K562 (cell line): ENCODE measurements around the gene DPCD. TPM values are rescaled to one million over a fixed set of nuclear protein-coding genes. Genes with fewer than 3 reads are reported as not detected.

Experiments used
- ATAC-seq: fragments of 200-7000 bp; cut with Tn5 transposase; 3 replicates; pipeline ENCODE4 v1.9.1; 2020; ENCODE audit warnings: moderate library complexity
- BruUV-seq: library from RNA; stranded (reverse); fragments of 400-500 nt; replicated peaks from 2 replicates; lab custom pipeline; 2021; lab: Mats Ljungman, UMichigan
- CTCF ChIA-PET: fragments of 300-600 bp; formaldehyde crosslinking; extraction: SDS; loops from one replicate; lab custom pipeline; 2021; ENCODE audit warnings: low intra/inter-chr PET ratio; lab: Yijun Ruan, JAX
- POLR2A ChIA-PET: fragments of 300-600, 350-650 bp; sonication (Branson Sonifier 250); formaldehyde crosslinking; extraction: SDS; loops from one replicate; lab custom pipeline; 2021; ENCODE audit warnings: antibody characterized with exemption, inconsistent platforms; lab: Yijun Ruan, JAX
- DNase-seq, 4 experiments: peaks; one replicate each; pipeline versions ENCODE4 v3.0.0 to v3.0.0-alpha.2; 2011 to 2018; ENCODE audit warnings: low spot score in 3 of 4, mixed read lengths in 3 of 4; ENCODE audit errors: extremely low read depth in 1 of 4
- FAIRE-seq: peaks from 2 replicates; lab custom pipeline; 2011; peaks lifted over from hg19 to GRCh38; lab: Jason Lieb, UNC
- H2AFZ ChIP-seq: 2 replicates; pipeline ENCODE4 v1.6.0; 2011; ENCODE audit warnings: low read depth, low read length, control low read depth, inconsistent platforms
- H3K27ac ChIP-seq: fragments of 200-600 bp; 3 replicates; pipeline ENCODE4 v1.8.0; 2011; ENCODE audit warnings: low read depth, mild to moderate bottlenecking, control low read depth, inconsistent platforms, low read length, moderate library complexity, mixed read lengths; ENCODE audit errors: extremely low read depth
- H3K27me3 ChIP-seq, 2 experiments: fragments of 300-600 bp in 1 of 2; 2 replicates in 1 of 2; 3 replicates in 1 of 2; pipeline versions ENCODE4 v1.6.0 to v1.8.0; 2011; ENCODE audit warnings: inconsistent platforms in 2 of 2, low read length in 2 of 2, mild to moderate bottlenecking in 1 of 2, mixed read lengths in 1 of 2, moderate library complexity in 1 of 2; ENCODE audit not compliant: control insufficient read depth in 2 of 2, insufficient read depth in 2 of 2
- H3K36me3 ChIP-seq: fragments of 300-600 bp; 3 replicates; pipeline ENCODE4 v1.8.0; 2011; ENCODE audit warnings: mild to moderate bottlenecking, low read length, inconsistent platforms; ENCODE audit not compliant: control insufficient read depth, insufficient read depth
- H3K4me1 ChIP-seq, 2 experiments: fragments of 200-600 bp in 1 of 2; replicated peaks in 1 of 2; 2 replicates in 1 of 2; 3 replicates in 1 of 2; pipeline versions ENCODE4 v1.5.1 to v1.8.0; 2011; ENCODE audit warnings: inconsistent platforms in 2 of 2, low read length in 2 of 2, mild to moderate bottlenecking in 1 of 2, mixed read lengths in 1 of 2, moderate library complexity in 1 of 2; ENCODE audit not compliant: control insufficient read depth in 2 of 2, insufficient read depth in 2 of 2
- H3K4me2 ChIP-seq: 2 replicates; pipeline ENCODE4 v1.6.1; 2011; ENCODE audit warnings: low read length, control low read depth, inconsistent platforms, mixed read lengths; ENCODE audit not compliant: insufficient read depth
- H3K4me3 ChIP-seq: fragments of 200-600 bp; sonication (generic), shearing (Covaris generic); 2 replicates; pipeline ENCODE4 v1.5.1; 2016; ENCODE audit warnings: control low read depth, inconsistent platforms
- H3K79me2 ChIP-seq: fragments of 200-600 bp; 3 replicates; pipeline ENCODE4 v1.8.0; 2011; ENCODE audit warnings: low read length, inconsistent platforms; ENCODE audit not compliant: control insufficient read depth, insufficient read depth
- H3K9ac ChIP-seq, 2 experiments: 2 replicates each; pipeline versions ENCODE4 v1.6.0 to v1.6.1; 2011; ENCODE audit warnings: low read depth in 2 of 2, low read length in 2 of 2, control low read depth in 1 of 2, inconsistent platforms in 1 of 2, mild to moderate bottlenecking in 1 of 2, mixed read lengths in 1 of 2; ENCODE audit not compliant: insufficient read depth in 1 of 2
- H3K9me1 ChIP-seq: one replicate; pipeline ENCODE4 v1.6.0; 2011; ENCODE audit warnings: inconsistent platforms, mild to moderate bottlenecking, low read length, moderate library complexity; ENCODE audit not compliant: control insufficient read depth, insufficient read depth
- H3K9me3 ChIP-seq: replicated peaks from 2 replicates; pipeline ENCODE4 v1.5.1; 2011; ENCODE audit warnings: low read depth, low read length, inconsistent platforms; ENCODE audit not compliant: control insufficient read depth, insufficient read depth
- H4K20me1 ChIP-seq: replicated peaks from 2 replicates; pipeline ENCODE4 v1.6.1; 2011; ENCODE audit warnings: low read length, inconsistent platforms, mixed read lengths; ENCODE audit not compliant: control insufficient read depth, insufficient read depth
- ESRRB ChIP-seq: fragments of 250-450 bp; sonication (Bioruptor Pico); IDR thresholded peaks from 2 replicates; pipeline ENCODE4 v1.5.0; 2020; ENCODE audit warnings: mild to moderate bottlenecking, moderate library complexity, borderline replicate concordance
- HMG20B ChIP-seq: fragments of 250-450 bp; sonication (Bioruptor Pico); IDR thresholded peaks from 2 replicates; pipeline ENCODE4 v1.5.0; 2021; ENCODE audit warnings: mild to moderate bottlenecking
- ILK ChIP-seq: fragments of 450-650 bp; IDR thresholded peaks from 2 replicates; pipeline ENCODE4 v1.6.1; 2016; ENCODE audit warnings: missing genetic modification characterization, low read depth, mild to moderate bottlenecking, missing compliant biosample characterization, moderate library complexity, borderline replicate concordance
- SETDB1 ChIP-seq: IDR thresholded peaks from one replicate; pipeline ENCODE4 v1.6.1; 2012; ENCODE audit warnings: low read length, control low read depth, inconsistent platforms
- SP2 ChIP-seq: IDR thresholded peaks from 2 replicates; pipeline ENCODE4 v1.6.1; 2011; ENCODE audit warnings: mild to moderate bottlenecking, low read depth, low read length, moderate library complexity; ENCODE audit not compliant: poor library complexity, severe bottlenecking; ENCODE audit errors: extremely low read depth
- SREBF1 ChIP-seq: fragments of 150-350 bp; IDR thresholded peaks from 2 replicates; pipeline ENCODE4 v1.6.1; 2014; ENCODE audit warnings: antibody characterized with exemption, low read depth, low read length, borderline replicate concordance
- YY1 ChIP-seq, 3 experiments: IDR thresholded peaks; 2 replicates each; pipeline ENCODE4 v1.6.1; 2011; ENCODE audit warnings: low read length in 2 of 3, mild to moderate bottlenecking in 2 of 3, moderate library complexity in 2 of 3, borderline replicate concordance in 1 of 3, control low read depth in 1 of 3, low read depth in 1 of 3; ENCODE audit not compliant: insufficient read depth in 3 of 3, insufficient replicate concordance in 2 of 3, control insufficient read depth in 1 of 3, insufficient read length in 1 of 3; ENCODE audit errors: extremely low read depth in 1 of 3
- ZFPM2 ChIP-seq: fragments of 250-450 bp; sonication (Bioruptor Pico); IDR thresholded peaks from 2 replicates; pipeline ENCODE4 v1.5.1; 2022; ENCODE audit warnings: mild to moderate bottlenecking
- ZNF12 ChIP-seq: sonication (generic); formaldehyde crosslinking; IDR thresholded peaks from 2 replicates; pipeline ENCODE4 v1.4.0; 2020; ENCODE audit warnings: mild to moderate bottlenecking, missing genetic modification reagents
- WGBS: fragments of 100-300 bp; shearing (Covaris generic); methylation state at CpG from one replicate; pipeline ENCODE4 v1.1.6; 2016; ENCODE audit warnings: low coverage, mixed read lengths; ENCODE audit not compliant: insufficient coverage; ENCODE audit errors: missing lambda C conversion rate; 5-methylcytosine and 5-hydroxymethylcytosine counted together
- in situ Hi-C: fragments of 300-500 bp; cut with MboI; formaldehyde crosslinking; loops from 4 replicates; pipeline ENCODE4 v1.15.0; 2018; ENCODE audit warnings: inconsistent platforms, mixed read lengths
- intact Hi-C: fragments of 100-400 bp; cut with micrococcal nuclease; formaldehyde crosslinking; loops from 2 replicates; pipeline ENCODE4 v1.14.2; 2022
- polyA plus RNA-seq, 8 experiments: library from polyadenylated mRNA; depleted of rRNA in 4 of 8; stranded (reverse) in 5 of 8; unstranded in 3 of 8; fragments of >200 nt; fragmentation: Nextera tagmentation in 2 of 8; fragmentation: Illumina TruSeq in 1 of 8; extraction: Ambion mirVana in 2 of 8; extraction: Trizol in 1 of 8; gene quantifications; 2 replicates each; pipeline versions ENCODE4 v1.2.1 to v1.2.3, GENCODE V29; 2011 to 2014; ENCODE audit warnings: inconsistent platforms in 1 of 8, missing spikeins in 1 of 8
- total RNA-seq, 7 experiments: library from RNA; depleted of rRNA in 6 of 7; stranded (reverse); fragments of >200 nt in 6 of 7; fragmentation: Illumina TruSeq in 2 of 7; extraction: Trizol in 2 of 7; gene quantifications; 2 replicates each; pipeline versions ENCODE4 v1.2.1 to v1.2.3, GENCODE V29; 2011 to 2021; ENCODE audit warnings: low replicate concordance in 1 of 7
- TF ChIP-seq, protein P1 (sequence below): fragments of 250-450 bp; sonication (Bioruptor Pico); IDR thresholded peaks from 2 replicates; pipeline ENCODE4 v1.8.0; 2021; ENCODE audit warnings: moderate library complexity, mild to moderate bottlenecking, inconsistent platforms
- TF ChIP-seq, protein P2 (sequence below): sonication (generic); formaldehyde crosslinking; IDR thresholded peaks from 2 replicates; pipeline ENCODE4 v1.8.0; 2022; ENCODE audit warnings: missing genetic modification reagents, mild to moderate bottlenecking, moderate library complexity, borderline replicate concordance
- TF ChIP-seq, protein P3 (sequence below): fragments of 250-450 bp; sonication (Bioruptor Pico); IDR thresholded peaks from 2 replicates; pipeline ENCODE4 v1.8.0; 2022; ENCODE audit warnings: inconsistent platforms, mild to moderate bottlenecking, moderate library complexity, borderline replicate concordance

The DPCD gene
- total and polyA plus RNA-seq, 9 of the 15 experiments (the other 6 are each of a cell fraction or from before 2014, with no cell fraction given), result 12.1 to 45.2 (median 20.0) TPM

DNA sequence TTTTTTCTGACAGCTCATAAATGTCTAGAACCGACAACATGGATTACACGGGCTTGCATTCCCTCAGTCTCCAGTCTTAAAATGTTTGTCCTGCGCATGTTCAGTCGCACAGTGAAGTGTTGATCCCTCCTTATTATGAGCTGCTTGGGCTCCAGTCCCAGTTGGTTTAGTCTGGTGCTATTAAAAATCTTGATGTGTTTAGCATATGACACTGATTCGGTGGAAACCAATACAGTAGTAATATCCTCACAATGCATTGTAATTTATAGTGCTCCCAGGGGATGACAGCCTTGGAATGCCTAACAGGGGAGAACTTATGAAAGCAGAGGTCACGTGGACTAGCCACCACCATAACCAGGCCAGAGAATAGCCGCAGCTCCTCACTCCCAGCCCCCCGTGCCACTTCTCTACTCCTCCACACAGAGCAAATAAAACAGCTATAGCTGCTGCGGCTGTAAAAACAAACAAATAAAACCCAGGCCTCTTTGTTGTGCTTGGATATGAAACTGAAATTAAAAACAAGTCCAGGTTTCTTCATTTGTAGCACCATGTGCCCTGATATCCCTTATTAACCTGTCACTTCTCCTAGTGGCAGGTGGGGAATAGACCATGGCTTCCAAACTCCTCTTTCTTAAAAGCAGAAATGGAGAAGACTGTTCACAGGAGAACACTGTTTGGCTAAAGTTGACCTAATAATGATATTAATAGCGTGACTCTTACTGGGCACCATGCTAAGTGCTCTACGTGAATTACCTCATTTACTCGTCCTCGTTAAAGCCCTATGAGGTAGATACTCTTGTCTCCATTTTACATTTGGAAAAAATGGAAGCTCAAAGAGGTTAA, 7.7 kb downstream of the DPCD start (continued):
- TF ChIP-seq SETDB1 (no peak), SREBF1 (no peak)
- TF ChIP-seq, all 486 proteins: peak for 0

DNA sequence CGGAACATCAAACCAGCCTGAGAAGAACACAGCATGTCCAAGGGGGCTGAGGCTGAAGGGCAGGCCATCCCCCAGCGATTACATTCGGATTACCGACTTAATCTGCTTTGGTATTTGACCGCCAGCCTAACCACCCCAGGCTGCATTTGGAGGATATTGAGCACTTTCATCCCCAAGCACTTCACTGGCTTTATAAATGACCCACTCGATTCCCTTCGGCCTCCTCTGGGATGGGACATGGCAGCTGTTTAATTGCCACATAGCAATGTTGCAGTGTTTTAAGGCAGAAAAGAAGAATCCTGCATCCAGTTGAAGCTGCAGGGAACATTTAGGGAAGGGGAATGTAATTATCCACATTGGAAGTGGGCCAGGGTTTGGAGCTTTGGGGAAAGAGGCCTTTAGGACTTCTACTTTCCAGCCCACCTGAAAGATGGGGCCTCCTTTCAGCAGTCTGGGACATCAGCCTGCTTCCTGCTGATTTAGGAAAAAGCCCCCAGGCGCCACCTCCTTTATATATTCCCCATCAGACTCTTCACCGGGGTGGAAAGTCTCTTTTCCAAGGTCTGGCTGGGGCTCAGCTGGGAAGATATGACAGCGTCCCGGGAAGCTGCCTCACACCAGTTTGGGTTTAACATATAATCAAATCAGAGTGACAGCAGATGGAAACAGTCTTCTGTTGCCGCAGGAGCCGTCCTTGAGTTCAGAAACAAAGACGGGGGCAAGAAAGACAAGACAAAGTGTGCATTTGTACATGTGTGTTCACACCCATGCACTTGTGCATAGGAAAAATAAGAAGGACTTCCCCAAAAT, 9.2 kb downstream of the DPCD start:
- Histone ChIP-seq H3K79me2 (no peaks in the 10 kb centered on the region), H3K4me3 (no peak overlapping the region), H3K9ac (no peak overlapping the region), H3K27ac (no peak overlapping the region), H3K9me3 (no peaks in the 10 kb centered on the region), H3K9me1 (no peaks in the 10 kb centered on the region), H3K27me3 (no peaks in the 10 kb centered on the region), H3K36me3 (no peaks in the 10 kb centered on the region), H3K4me2 (no peak overlapping the region), H4K20me1 (no peaks in the 10 kb centered on the region), H3K4me1 (no peaks in the 10 kb centered on the region; a peak in 1 of 5 replicates), H2AFZ (no peak overlapping the region)
- CTCF ChIA-PET, result no interaction called here
- POLR2A ChIA-PET, result interaction anchor here (0.8 kb wide), 1 partner anchor 17 kb away, joined by 4 read pairs; no protein-coding TSS in a partner anchor
- intact Hi-C loops, result no loop called here
- 74% methylated on average over 12 of the region's 14 CpGs for WGBS
- FAIRE-seq, result no peak
- no peak for ATAC-seq
- in situ Hi-C loops, result no loop called here
- BruUV-seq, result no TSS peak
- DNase-seq, result no peak
- no peak for TF ChIP-seq SP2
- no peak for TF ChIP-seq YY1 (IDR thresholded peaks at IDR 0.05; ENCODE audit: borderline replicate concordance in 1 of 3, control insufficient read depth in 1 of 3, extremely low read depth in 1 of 3, insufficient read depth in 3 of 3, insufficient read length in 1 of 3, insufficient replicate concordance in 2 of 3, low read depth in 1 of 3, low read length in 2 of 3)
- TF ChIP-seq, protein P1, sequence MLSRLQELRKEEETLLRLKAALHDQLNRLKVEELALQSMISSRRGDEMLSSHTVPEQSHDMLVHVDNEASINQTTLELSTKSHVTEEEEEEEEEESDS (CRISPR knock-in tag), result no peak
- TF ChIP-seq HMG20B (CRISPR knock-in tag), result no peak
- TF ChIP-seq, protein P2, sequence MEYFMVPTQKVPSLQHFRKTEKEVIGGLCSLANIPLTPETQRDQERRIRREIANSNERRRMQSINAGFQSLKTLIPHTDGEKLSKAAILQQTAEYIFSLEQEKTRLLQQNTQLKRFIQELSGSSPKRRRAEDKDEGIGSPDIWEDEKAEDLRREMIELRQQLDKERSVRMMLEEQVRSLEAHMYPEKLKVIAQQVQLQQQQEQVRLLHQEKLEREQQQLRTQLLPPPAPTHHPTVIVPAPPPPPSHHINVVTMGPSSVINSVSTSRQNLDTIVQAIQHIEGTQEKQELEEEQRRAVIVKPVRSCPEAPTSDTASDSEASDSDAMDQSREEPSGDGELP (CRISPR knock-in tag), result no peak
- TF ChIP-seq, protein P3, sequence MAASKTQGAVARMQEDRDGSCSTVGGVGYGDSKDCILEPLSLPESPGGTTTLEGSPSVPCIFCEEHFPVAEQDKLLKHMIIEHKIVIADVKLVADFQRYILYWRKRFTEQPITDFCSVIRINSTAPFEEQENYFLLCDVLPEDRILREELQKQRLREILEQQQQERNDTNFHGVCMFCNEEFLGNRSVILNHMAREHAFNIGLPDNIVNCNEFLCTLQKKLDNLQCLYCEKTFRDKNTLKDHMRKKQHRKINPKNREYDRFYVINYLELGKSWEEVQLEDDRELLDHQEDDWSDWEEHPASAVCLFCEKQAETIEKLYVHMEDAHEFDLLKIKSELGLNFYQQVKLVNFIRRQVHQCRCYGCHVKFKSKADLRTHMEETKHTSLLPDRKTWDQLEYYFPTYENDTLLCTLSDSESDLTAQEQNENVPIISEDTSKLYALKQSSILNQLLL, result no peak
- TF ChIP-seq ESRRB (CRISPR knock-in tag), result no peak
- TF ChIP-seq ZFPM2 (CRISPR knock-in tag), result no peak
- TF ChIP-seq ILK, result no peak
- no peak for TF ChIP-seq ZNF12 (CRISPR knock-in tag)
